GM12878 (cell line): Measurements from ENCODE around the gene NCKAP5L. TPM values are rescaled to one million over a fixed set of nuclear protein-coding genes. Genes with fewer than 3 reads are reported as not detected.

Experiments used
- ATAC-seq: fragments of 200-7000 bp; cut with Tn5 transposase; 3 replicates; pipeline ENCODE4 v1.9.1; 2020; ENCODE audit warnings: mild to moderate bottlenecking, moderate library complexity
- BruUV-seq: library from RNA; stranded (reverse); fragments of 400-500 nt; replicated peaks from 2 replicates; lab custom pipeline; 2021; lab: Mats Ljungman, UMichigan
- CTCF ChIA-PET: fragments of 300-600 bp; sonication (Branson Sonifier 250); formaldehyde crosslinking; extraction: SDS; loops from one replicate; lab custom pipeline; 2021; ENCODE audit warnings: inconsistent platforms; lab: Yijun Ruan, JAX
- POLR2A ChIA-PET: fragments of 350-600 bp; formaldehyde crosslinking; extraction: SDS; loops from one replicate; lab custom pipeline; 2021; ENCODE audit warnings: inconsistent platforms; lab: Charles Lee
- RAD21 ChIA-PET: fragments of 300-600 bp; sonication (Branson Sonifier 250); formaldehyde crosslinking; loops from one replicate; lab custom pipeline; 2023; ENCODE audit warnings: antibody characterized with exemption; ENCODE audit not compliant: unreplicated experiment; lab: Charles Lee
- SMC1A ChIA-PET: fragments of 300-600 bp; sonication (Branson Sonifier 250); formaldehyde crosslinking; loops from one replicate; lab custom pipeline; 2023; ENCODE audit not compliant: unreplicated experiment, uncharacterized antibody; lab: Charles Lee
- DNase-seq: peaks from one replicate; pipeline ENCODE4 v3.0.0-alpha.2; 2011; ENCODE audit warnings: low read depth, low spot score
- FAIRE-seq: peaks from 3 replicates; lab custom pipeline; 2011; peaks lifted over from hg19 to GRCh38; lab: Jason Lieb, UNC
- H2AFZ ChIP-seq: 2 replicates; pipeline ENCODE4 v1.6.0; 2011; ENCODE audit warnings: low read depth, low read length, control low read depth; ENCODE audit not compliant: control insufficient read depth
- H3K27ac ChIP-seq: 2 replicates; pipeline ENCODE4 v1.5.1; 2011; ENCODE audit warnings: control low read depth; ENCODE audit not compliant: control insufficient read depth, insufficient read depth
- H3K27me3 ChIP-seq, 2 experiments: replicated peaks in 1 of 2; 2 replicates each; pipeline versions ENCODE4 v1.6.0 to v1.6.1; 2011; ENCODE audit warnings: low read length in 1 of 2; ENCODE audit not compliant: control insufficient read depth in 2 of 2, insufficient read depth in 2 of 2
- H3K36me3 ChIP-seq, 2 experiments: 2 replicates each; pipeline ENCODE4 v1.5.1; 2011; ENCODE audit warnings: low read length in 1 of 2; ENCODE audit not compliant: control insufficient read depth in 2 of 2, insufficient read depth in 2 of 2
- H3K4me1 ChIP-seq: 2 replicates; pipeline ENCODE4 v1.6.1; 2011; ENCODE audit warnings: mild to moderate bottlenecking, low read length, moderate library complexity, mixed read lengths; ENCODE audit not compliant: control insufficient read depth, insufficient read depth
- H3K4me2 ChIP-seq: 2 replicates; pipeline ENCODE4 v1.6.0; 2011; ENCODE audit warnings: control low read depth; ENCODE audit not compliant: control insufficient read depth, insufficient read depth
- H3K4me3 ChIP-seq: fragments of 200-600 bp; sonication (generic); 2 replicates; pipeline ENCODE4 v1.5.1; 2016
- H3K79me2 ChIP-seq: 2 replicates; pipeline ENCODE4 v1.6.0; 2011; ENCODE audit warnings: low read length; ENCODE audit not compliant: control insufficient read depth, insufficient read depth
- H3K9ac ChIP-seq: 2 replicates; pipeline ENCODE4 v1.8.0; 2011; ENCODE audit warnings: low read length, control low read depth, mixed read lengths; ENCODE audit not compliant: control insufficient read depth, insufficient read depth
- H3K9me3 ChIP-seq: replicated peaks from 3 replicates; pipeline ENCODE4 v1.5.1; 2011; ENCODE audit warnings: mild to moderate bottlenecking, low read length; ENCODE audit not compliant: control insufficient read depth, insufficient read depth
- H4K20me1 ChIP-seq: 2 replicates; pipeline ENCODE4 v1.6.0; 2011; ENCODE audit not compliant: control insufficient read depth, insufficient read depth
- BACH1 ChIP-seq: fragments of 450-650 bp; IDR thresholded peaks from 2 replicates; pipeline ENCODE4 v1.6.1; 2017; ENCODE audit warnings: mild to moderate bottlenecking, borderline replicate concordance
- EED ChIP-seq: sonication (generic); IDR thresholded peaks from 2 replicates; pipeline ENCODE4 v1.6.1; 2016; ENCODE audit warnings: antibody characterized with exemption, low read depth
- FOXK2 ChIP-seq: fragments of 450-650 bp; IDR thresholded peaks from 2 replicates; pipeline ENCODE4 v1.6.1; 2017; ENCODE audit warnings: mild to moderate bottlenecking, moderate library complexity
- KDM1A ChIP-seq: fragments of 200-600 bp; sonication (generic); IDR thresholded peaks from 2 replicates; pipeline ENCODE4 v1.6.1; 2016; ENCODE audit warnings: borderline replicate concordance
- KLF5 ChIP-seq: fragments of 450-650 bp; IDR thresholded peaks from 2 replicates; pipeline ENCODE4 v1.6.1; 2014; ENCODE audit warnings: mild to moderate bottlenecking; ENCODE audit not compliant: partially characterized antibody
- RELA ChIP-seq: fragments of 450-650 bp; IDR thresholded peaks from 2 replicates; pipeline ENCODE4 v1.8.0; 2014; ENCODE audit warnings: borderline replicate concordance; ENCODE audit not compliant: partially characterized antibody
- SMARCA5 ChIP-seq: fragments of 450-650 bp; IDR thresholded peaks from 2 replicates; pipeline ENCODE4 v1.6.1; 2017; ENCODE audit warnings: mild to moderate bottlenecking
- WGBS: methylation state at CpG from one replicate; pipeline ENCODE4 v1.1.6; 2016; ENCODE audit warnings: low lambda C conversion rate; ENCODE audit not compliant: insufficient replicate concordance, insufficient coverage; ENCODE audit errors: missing lambda C conversion rate; 5-methylcytosine and 5-hydroxymethylcytosine counted together
- in situ Hi-C: fragments of 300-500 bp; cut with MboI; formaldehyde crosslinking; loops from 9 replicates; pipeline ENCODE4 v1.14.3; 2018; ENCODE audit warnings: mixed read lengths
- intact Hi-C: fragments of 100-400 bp; cut with micrococcal nuclease; formaldehyde crosslinking; loops from one replicate; pipeline ENCODE4 v1.14.2; 2022; ENCODE audit not compliant: unreplicated experiment
- polyA plus RNA-seq, 11 experiments: library from polyadenylated mRNA; depleted of rRNA in 4 of 11; unstranded in 6 of 11; stranded (reverse) in 5 of 11; fragments of >200 nt; fragmentation: Nextera tagmentation in 4 of 11; fragmentation: Illumina TruSeq in 1 of 11; extraction: Ambion mirVana in 4 of 11; extraction: Trizol in 1 of 11; gene quantifications; 1 replicate in 1 of 11; 2 replicates in 10 of 11; pipeline versions ENCODE4 v1.2.1 to v1.2.3, GENCODE V29; 2011 to 2016; ENCODE audit warnings: inconsistent platforms in 2 of 11, missing spikeins in 2 of 11, low read depth in 1 of 11
- total RNA-seq, 4 experiments: library from RNA; depleted of rRNA in 3 of 4; stranded (reverse); fragments of >200 nt in 3 of 4; fragmentation: Illumina TruSeq in 1 of 4; extraction: Trizol in 1 of 4; gene quantifications; 2 replicates each; pipeline versions ENCODE4 v1.2.1 to v1.2.3, GENCODE V29; 2013 to 2021

The NCKAP5L gene
- total and polyA plus RNA-seq, 10 of the 15 experiments (the other 5 are each of a cell fraction or from before 2014, with no cell fraction given) = 0.03 to 15.8 (median 4.4) TPM

DNA sequence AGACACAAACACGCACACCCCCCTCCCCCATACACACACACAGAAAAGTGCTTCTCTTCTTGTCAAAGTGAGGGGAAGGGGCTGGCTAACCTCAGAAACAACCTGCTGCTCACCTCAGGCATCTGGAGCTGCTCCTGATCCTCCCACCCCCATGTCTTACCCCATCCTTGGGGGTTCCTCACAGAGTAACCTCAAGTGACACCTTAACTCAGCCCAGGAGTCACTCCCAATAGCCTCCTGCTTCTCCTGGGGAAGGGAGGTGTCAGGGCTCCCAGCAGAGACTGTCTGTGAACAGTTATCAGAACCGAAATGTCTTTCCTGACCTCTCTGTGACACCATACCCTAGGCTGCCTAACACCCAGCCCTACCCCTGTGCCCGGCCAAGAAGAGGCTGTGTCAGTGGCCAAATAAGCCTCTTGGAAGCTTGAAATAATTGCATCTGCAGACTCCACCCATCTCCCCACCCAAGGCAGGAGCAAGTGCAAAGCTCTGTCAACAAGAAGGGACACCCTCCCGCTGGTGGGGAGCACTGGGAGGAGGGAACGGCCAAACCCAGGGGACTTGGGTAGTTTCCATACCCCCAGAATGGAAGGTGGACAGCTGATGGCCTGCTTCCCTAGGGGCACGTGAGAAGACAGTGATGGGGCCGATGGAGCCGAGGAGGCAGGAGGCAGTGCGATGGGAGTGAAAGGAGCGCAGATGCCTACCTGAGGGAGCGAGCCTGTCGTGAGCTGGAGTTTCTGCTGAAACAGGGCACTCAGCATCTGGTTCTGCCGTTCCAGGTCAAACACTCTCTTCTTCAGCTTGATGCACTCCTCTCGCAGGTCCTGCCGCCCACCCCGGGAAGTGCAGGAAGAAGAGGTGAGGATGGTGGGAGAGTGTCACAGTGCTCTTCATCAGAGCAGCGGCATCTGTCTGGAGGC is 26.8 kb downstream of the NCKAP5L start:
- in situ Hi-C loops (no loop called here), intact Hi-C loops (no loop called here)
- no TSS peak for BruUV-seq
- no peaks in the 10 kb centered on the region for H3K9me3 ChIP-seq
- ChIA-PET SMC1A (interaction anchor here (1.8 kb wide), 1 partner anchor 9 kb away, joined by 6 read pairs; no protein-coding TSS in a partner anchor), CTCF (interaction anchor here (1.0 to 1.3 kb wide), 2 partner anchors 38 to 144 kb away, joined by 3 to 5 read pairs; no protein-coding TSS in a partner anchor), POLR2A (no interaction called here), RAD21 (no interaction called here)
- H3K36me3 ChIP-seq = peaks cover 3 to 17% of the 10 kb centered on the region in 2 experiments
- DNase-seq (no peak), ATAC-seq (no peak), FAIRE-seq (no peak)
- no peak overlapping the region for H2AFZ ChIP-seq
- no peak overlapping the region for H3K27ac ChIP-seq
- WGBS = 83% methylated on average over 17 of the region's 17 CpGs
- no peaks in the 10 kb centered on the region for H3K4me1 ChIP-seq
- no peaks in the 10 kb centered on the region for H4K20me1 ChIP-seq
- H3K27me3 ChIP-seq = no peaks in the 10 kb centered on the region
- no peak overlapping the region for H3K4me3 ChIP-seq
- no peaks in the 10 kb centered on the region for H3K79me2 ChIP-seq
- H3K9ac ChIP-seq = no peak overlapping the region
- no peak for TF ChIP-seq FOXK2
- no peak for TF ChIP-seq KDM1A
- TF ChIP-seq SMARCA5 = no peak
- no peak for TF ChIP-seq EED
- TF ChIP-seq BACH1 = no peak
- TF ChIP-seq RELA = no peak
- TF ChIP-seq KLF5 = no peak
- H3K4me2 ChIP-seq = no peak overlapping the region
